H1 (cell line): ENCODE data around the gene FBP1. TPM values are rescaled to one million over a fixed set of nuclear protein-coding genes. Genes with fewer than 3 reads are reported as not detected.

Experiments
- JUN ChIP-seq: IDR thresholded peaks from 2 replicates; pipeline ENCODE4 v1.6.1; 2011; ENCODE audit warnings: low read depth, mild to moderate bottlenecking, improper control_type of control experiment, low read length
- POLR2A ChIP-seq, 2 experiments: IDR thresholded peaks; 1 replicate in 1 of 2; 2 replicates in 1 of 2; pipeline ENCODE4 v1.6.1; 2011; ENCODE audit warnings: low read depth in 2 of 2, low read length in 2 of 2, mild to moderate bottlenecking in 2 of 2; ENCODE audit errors: control extremely low read depth in 1 of 2
- polyA plus RNA-seq, 7 experiments: library from polyadenylated mRNA; depleted of rRNA in 3 of 7; stranded (reverse) in 5 of 7; unstranded in 2 of 7; fragments of >200 nt in 5 of 7; fragments of 200-250 nt in 2 of 7; gene quantifications; 1 replicate in 5 of 7; 2 replicates in 1 of 7; 4 replicates in 1 of 7; pipeline versions ENCODE4 v1.2.1 to v1.2.3, GENCODE V29; 2011 to 2013; ENCODE audit warnings: missing spikeins in 2 of 7, mixed read lengths in 2 of 7
- total RNA-seq: library from RNA; stranded (reverse); fragmentation: NEBNext Ultra II Directional; extraction: Animal tissue kit (Norgen Biotek cat#: 25700); gene quantifications from 2 replicates; pipeline ENCODE4 v1.2.1, GENCODE V29; 2021
- TF ChIP-seq, protein P1 (sequence below): IDR thresholded peaks from 2 replicates; pipeline ENCODE4 v1.6.1; 2011; ENCODE audit warnings: low read depth, mild to moderate bottlenecking, low read length; ENCODE audit not compliant: insufficient read depth

FBP1 gene
- total and polyA plus RNA-seq, 2 of the 8 experiments (the other 6 are each of a cell fraction or from before 2014, with no cell fraction given), result 1.0 to 4.1 TPM

DNA sequence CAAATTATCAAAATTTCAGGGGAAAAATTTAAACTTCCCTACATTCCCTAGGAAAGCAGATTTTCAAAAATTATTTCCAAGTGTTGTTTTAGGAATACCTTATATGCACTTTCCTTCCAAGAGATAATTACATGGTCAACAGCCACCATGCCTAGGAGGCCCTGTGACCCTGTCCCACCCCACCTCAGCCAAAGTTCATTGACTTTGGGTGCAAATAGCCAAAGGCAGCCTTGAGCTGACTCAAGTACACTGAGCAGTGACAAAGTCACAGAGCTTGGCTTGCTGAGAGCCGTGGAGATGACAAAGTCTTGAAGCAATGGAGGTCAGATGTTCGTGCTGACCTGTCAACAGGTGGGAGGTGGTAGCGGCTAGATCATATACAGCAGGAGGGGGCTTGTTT, 24.3 kb upstream of the FBP1 start (continued):
- TF ChIP-seq POLR2A (IDR thresholded peaks at IDR 0.05; ENCODE audit: control extremely low read depth in 1 of 2, low read depth in 2 of 2, low read length in 2 of 2), result no peak
- TF ChIP-seq, protein P1, sequence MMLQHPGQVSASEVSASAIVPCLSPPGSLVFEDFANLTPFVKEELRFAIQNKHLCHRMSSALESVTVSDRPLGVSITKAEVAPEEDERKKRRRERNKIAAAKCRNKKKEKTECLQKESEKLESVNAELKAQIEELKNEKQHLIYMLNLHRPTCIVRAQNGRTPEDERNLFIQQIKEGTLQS, result no peak
- TF ChIP-seq JUN, result no peak
